ENCODE measurements around the gene TPRX2.
A peak's percentile ranks its signal among the peaks of the same experiment; 100 is the strongest.
"Not testable (repeated sequence)": the region's sequence is repeated elsewhere in the genome, so short reads cannot be mapped to it uniquely, and the experiment has no call there.

The TPRX2 gene

DNA sequence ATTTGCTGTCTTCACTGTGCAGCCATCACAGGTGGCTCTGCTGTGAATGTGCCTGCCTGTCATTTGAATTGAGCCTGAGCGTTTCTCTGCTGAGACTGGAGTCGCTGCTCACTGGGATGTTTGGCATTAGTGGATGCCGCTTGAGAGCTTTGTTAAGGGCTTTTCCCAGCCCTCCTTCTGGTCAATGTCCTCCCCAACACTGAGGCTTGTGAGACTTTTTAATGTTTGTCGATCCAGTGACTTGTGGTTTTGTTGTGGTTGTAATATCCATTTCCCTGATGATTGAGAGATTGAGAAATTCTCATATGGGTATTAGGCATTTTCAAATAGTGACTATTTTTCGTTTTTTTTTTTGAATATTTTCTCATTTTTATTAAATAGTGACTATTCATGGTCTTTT, 2.6 kb downstream of the TPRX2 start:
- DNase-seq (ENCODE audit: low spot score) = no peak

DNA sequence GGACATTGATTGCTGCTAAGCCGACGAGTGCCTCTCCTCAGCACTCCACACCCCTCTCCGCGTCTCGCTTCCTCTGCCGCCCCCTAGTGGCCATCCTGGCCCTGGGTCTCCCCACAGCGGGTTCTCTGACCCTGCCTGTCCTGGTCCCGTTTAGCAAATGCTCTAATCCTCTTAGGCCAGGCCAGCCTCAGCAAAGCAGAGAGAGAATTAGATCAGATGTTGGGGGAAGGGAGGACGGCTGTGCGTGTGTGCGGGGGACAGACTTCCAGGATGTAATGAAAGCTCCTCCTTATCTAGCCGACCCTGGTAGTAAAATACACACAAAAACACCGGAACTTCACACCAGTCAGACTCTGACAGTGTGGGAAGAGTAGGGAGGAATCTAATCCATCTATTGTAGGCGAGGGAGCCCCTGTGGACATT, 4.5 kb downstream of the TPRX2 start:
- peak; percentile 68 for DNase-seq (ENCODE audit: low spot score)

DNA sequence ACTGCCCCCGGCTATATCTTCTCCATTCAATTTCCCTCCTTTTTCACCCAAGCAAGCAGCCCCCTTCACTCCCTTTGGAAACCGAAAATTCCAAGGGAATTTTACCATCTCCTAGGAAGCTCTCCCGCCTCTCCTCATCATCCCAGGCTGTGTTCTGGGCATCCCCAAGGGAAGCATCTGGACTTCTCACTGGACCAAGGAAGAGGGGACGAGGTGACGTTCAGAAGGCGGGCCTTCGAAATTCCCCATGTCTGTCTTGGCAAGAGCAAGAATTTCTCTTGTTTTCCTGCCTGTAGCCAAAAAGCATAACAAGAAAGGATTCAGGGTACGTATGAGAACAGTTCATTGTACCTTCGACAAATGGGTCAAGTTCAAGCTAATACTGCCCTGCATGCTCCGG, 6.1 kb downstream of the TPRX2 start:
- DNase-seq (ENCODE audit: low spot score) = no peak

- DNase-seq (ENCODE audit: low spot score) = no peak
Observed at GRCh38 chr19:47878906-47879305, 19.9 kb downstream of the TPRX2 start.

- DNase-seq (ENCODE audit: low spot score) = not testable (repeated sequence)
Observed at GRCh38 chr19:47879385-47879784, 20.4 kb downstream of the TPRX2 start.

DNA sequence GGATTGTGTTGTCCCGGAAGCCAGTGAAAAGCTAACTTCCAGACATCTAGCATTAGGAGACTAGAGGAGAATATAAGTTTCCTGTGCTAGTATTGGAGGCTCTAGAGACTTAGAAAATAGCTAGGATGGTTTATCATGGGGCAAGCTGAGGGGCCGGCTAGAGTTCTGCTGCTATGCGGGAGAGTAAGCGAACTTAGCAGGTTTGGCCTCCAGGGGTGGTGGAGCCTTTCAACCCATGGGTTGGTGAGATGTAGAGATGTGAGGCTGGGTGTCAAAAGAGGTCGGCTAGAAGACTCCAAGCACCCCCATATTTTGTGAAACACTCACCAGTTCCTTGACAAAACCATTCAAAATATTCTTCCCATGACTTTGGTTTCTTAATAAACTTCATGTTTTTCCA, 22.7 kb downstream of the TPRX2 start:
- no peak for DNase-seq (ENCODE audit: low spot score)

GRCh38 chr19:47882890-47883289, 23.9 kb downstream of the TPRX2 start:
- DNase-seq (ENCODE audit: low spot score) = no peak

GRCh38 chr19:47885067-47885463, 26.0 kb downstream of the TPRX2 start:
- DNase-seq (ENCODE audit: low spot score) = no peak

- DNase-seq (ENCODE audit: low spot score) = no peak
Observed at GRCh38 chr19:47886010-47886559, 27.1 kb downstream of the TPRX2 start, which contains the start of gene SULT2A1. SULT2A1 (minus strand) TSS chr19:47886315; CDS start chr19:47886257, 58 bp downstream.

DNA sequence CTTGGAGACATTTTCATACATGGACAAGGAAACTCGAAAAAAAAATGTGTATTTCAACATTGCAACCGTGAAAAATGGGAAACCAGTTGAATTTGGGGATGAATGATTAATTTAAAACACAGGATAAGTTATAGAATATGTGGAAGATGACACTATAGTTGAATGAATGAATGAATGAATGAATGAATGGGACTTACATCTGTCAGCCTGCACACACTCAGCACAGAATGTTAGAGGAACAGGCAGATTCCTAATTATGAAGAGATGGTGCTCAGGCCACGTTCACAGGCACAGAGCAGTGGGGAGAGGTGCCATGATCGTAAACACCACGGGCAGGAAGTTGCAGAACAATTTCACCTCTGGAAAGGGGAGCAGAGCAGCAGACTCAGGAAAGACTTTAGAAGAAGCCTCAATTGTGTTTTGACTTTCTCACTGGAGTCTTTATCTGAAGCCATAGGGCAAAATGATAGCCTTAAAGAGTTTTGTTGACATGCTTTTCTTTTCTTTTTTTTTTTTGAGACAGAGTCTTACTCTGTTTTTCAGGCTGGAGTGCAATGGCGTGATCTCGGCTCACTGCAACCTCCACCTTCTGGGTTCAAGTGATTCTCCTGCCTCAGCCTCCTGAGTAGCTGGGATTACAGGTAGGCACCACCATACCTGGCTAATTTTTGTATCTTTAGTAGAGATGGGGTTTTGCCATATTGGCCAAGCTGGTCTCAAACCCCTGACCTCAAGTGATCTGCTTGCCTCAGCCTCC, 32.0 kb downstream of the TPRX2 start:
- DNase-seq (ENCODE audit: low spot score) = no peak

- no peak for DNase-seq (ENCODE audit: low spot score)
Observed at GRCh38 chr19:47891622-47891922, 32.5 kb downstream of the TPRX2 start.

DNA sequence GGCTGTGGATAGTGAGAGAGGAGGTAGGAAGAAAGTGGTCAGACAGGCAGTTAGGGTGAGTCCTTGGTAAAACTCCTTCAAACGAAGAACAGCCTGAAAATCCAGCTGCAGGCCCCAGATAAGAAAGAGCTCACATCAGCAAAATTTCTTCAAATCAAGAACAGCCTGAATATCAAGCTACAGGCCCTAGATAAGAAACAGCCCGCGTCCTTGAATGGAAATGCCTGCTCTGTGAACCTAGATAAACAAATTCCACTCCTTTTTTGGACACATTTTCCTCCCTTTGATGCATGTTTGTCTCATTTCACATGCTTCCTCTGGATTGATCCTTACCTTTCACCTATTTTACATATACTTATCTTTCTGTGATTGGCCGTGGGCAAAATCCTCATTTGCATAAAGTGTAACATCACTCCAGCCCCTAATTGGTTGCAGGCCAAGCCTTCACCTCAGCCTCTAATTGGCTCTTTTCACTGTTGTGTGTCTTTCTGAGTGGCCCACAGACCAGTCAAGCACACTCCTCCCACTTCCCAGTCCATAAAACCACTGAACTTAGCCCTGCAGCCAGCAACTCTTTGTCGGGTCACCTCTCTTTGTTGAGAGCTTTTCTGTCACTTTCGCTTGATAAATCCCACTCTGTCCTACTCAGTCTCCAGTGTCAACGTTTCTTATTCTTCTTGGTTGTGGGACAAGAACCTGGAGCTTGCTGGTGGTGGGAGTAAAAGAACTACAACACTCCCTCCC, 33.1 kb downstream of the TPRX2 start:
- no peak for DNase-seq (ENCODE audit: low spot score)

- no peak for DNase-seq (ENCODE audit: low spot score)
Observed at GRCh38 chr19:47895165-47895782, 36.2 kb downstream of the TPRX2 start.

DNA sequence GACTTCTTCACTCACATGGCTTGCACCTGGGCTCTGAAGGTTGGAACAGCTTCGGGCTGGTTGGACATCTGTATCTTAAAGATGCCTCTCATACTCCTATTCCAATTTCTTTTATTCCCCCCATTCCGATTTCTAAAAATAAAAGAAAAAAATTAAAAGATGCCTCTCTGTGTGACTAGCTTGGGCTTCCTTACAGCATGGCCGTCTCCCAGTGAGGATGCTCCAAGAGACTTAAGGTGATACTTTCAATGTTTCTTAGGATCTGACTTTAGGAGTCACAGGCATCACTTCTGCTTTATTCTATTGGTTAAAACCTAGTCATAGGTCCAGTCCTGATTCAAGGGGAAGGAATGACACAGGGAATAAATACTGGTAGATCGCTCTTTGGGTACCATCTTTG, 37.0 kb downstream of the TPRX2 start:
- DNase-seq (ENCODE audit: low spot score) = no peak

DNA sequence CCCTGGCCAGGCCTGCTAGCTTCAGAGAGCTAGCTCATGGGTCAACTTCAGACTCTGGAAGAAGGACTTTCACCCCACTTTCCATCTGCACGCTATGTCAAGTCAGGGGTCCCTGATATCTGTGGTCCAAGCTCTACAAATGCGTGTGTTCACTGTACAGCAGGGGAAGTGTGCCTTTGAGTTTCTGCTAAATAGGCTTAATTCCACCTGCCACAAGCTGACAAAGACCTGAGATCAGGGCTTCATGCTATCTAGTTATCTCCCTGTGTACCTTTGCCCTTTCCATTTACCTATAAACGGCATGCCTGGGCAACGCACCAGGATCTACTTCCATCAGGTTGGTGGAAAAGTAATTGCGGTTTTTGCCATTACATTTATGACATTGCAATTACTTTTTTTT, 37.7 kb downstream of the TPRX2 start:
- no peak for DNase-seq (ENCODE audit: low spot score)

GRCh38 chr19:47897861-47898260, 38.8 kb downstream of the TPRX2 start:
- DNase-seq (ENCODE audit: low spot score) = no peak

- no peak for DNase-seq (ENCODE audit: low spot score)
Observed at GRCh38 chr19:47899335-47899734, 40.3 kb downstream of the TPRX2 start.

GRCh38 chr19:47901370-47901769, 42.3 kb downstream of the TPRX2 start:
- no peak for DNase-seq (ENCODE audit: low spot score)

- not testable (repeated sequence) for DNase-seq (ENCODE audit: low spot score)
Observed at GRCh38 chr19:47909350-47909749, 50.3 kb downstream of the TPRX2 start.

DNA sequence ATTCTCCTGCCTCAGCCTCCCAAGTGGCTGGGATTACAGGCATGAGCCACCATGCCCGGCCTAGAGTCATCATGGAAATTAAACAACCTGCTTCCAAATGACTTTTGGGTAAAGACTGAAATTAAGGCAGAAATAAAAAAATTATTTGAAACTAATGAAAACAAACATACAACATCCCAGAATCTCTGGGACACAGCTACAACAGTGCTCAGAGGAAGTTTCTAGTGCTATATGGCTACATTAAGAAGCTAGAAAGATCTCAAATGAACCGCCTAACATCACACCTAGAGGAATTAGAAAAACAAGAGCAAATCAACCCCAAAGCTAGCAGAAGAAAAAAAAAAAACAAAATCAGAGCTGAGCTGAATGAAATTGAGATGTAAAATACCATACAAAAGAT, 51.2 kb downstream of the TPRX2 start:
- not testable (repeated sequence) for DNase-seq (ENCODE audit: low spot score)

Data from hematopoietic multipotent progenitor cell treated with erythropoietin and hydrocortisone succinate and interleukin-3 and kit ligand, for 17 days (in vitro differentiated cells).